Stimulated activated CD4-positive, alpha-beta T cell treated with anti-CD3 and anti-CD28 coated beads, Interleukin-4, amount 100 ng/mL, for 24 hours (primary cell): ENCODE results near the gene SOX6.

ENCODE experiments used
- DNase-seq: peaks from one replicate; pipeline ENCODE4 v3.0.0-alpha.2; 2020

Gene SOX6

DNA sequence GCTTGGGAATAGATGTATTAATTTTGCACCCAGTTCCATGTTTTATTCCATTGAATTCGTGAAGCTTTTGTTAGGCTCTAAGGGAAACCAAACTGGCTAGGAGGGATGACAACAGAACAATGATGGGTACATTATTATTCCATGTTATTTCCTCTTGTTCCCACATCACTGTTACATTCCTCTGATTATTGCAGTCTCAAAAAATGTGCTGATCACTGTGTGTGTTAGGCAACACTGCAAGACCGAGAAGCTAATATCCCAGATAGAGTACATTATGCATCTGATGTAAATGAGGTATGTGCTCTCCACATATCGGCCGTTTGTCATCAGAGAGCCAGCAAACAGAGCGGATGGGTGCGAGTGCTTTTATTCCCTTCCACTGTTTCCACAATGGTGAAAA, 327.9 kb downstream of the SOX6 start:
- no peak for DNase-seq

DNA sequence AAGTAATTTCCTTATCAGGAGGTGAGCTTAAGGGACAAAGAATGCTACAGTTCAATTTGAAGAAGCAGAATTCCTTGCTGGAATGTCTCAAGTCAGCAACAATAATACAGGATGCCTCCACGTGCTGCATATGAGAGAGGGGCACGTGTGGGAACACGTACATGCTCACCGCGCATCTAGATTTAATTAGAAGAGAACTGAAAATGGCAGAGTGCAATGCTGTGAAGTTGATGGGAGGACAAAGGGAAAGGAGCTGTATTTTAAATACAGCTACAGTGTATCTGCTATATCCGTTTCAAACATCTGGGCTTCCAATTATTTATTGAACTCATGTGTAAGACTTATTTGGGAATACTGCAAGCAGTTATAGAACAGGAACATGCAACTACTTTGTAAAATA, 328.7 kb downstream of the SOX6 start:
- DNase-seq: no peak

DNA sequence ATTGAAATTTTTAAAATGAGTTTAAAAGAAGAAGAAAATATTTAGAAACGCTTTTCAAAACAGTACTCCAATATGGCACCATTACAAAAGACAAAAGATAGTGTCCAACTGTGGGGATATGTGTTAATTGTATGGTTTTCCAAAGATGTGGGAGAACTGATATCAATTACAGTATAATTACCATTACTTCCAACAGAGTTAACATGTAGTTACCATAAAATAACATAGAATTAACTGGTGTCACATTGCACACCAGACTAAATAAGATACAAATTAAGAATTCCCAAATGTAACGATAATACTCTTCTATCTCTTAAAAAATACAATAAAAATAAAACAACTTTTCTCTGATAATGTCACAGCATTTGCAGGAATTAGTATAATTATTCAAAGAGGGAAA, 329.5 kb downstream of the SOX6 start:
- no peak for DNase-seq

DNA sequence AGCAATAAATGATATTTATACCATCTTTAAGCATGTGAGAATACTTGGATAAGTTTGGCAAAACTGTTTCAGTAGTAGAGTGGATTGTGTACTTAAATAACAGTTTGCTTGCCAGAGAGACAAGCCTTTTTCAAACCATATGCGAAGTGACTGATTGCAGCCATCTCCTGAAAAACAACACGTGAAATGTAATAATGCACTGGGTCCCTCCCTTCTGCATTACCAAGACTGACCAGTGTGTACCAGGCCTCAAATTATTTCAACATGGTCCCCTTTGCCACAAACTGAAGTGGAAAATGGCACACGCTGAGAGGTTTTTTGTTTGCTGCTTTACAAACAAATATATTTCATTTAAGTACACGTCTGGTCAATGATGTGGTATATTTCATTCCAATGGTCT, 337.4 kb downstream of the SOX6 start:
- DNase-seq: no peak

DNA sequence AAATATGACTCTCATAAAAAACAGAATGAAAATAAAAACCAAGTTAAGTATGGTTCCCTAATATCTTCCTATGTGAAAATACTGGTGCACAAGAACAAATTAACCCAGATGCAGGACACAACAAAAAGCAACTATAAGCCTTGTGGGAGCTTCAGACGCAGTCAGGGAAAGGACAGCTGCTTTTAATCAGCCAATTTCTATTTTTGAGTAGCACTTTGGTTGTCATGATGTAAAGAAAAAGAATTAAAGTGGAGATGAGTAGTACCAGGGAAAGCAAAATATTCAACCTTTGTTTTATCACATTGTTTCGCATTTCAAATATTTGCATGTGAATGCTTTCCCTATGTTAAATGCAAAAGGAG, 339.9 kb downstream of the SOX6 start:
- DNase-seq: no peak

DNA sequence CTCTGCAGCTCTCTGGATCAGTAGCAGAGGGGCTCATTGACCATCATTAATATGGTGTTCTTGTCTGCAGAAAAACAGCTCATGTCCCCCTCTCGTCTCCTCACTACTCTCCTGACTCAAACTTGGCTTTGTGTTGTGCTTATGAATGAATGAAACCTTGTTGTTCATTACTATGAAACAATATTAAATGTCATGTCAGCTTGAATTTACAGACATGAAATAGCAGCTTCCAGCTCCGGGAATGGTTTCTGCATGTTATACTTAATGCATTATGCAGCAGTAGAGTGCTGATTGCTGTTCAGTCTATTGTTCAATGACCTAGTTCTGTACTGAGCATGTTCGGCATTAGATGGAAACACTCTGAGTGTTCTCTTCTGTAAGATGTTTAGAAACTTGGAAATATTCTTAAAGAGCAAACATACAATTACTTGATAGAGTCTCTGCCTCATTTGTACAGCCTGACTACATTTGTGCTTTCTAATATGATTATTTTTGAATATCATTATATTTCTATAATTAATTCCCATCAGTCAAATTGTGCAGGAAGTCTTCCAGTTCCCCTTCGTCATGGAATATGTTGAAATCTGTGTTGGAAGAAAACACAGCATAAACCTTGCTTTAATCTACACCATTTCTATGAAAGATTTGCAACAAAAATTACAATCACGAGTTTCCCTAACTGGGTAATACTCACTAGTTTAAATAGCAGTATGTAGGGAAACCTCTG, 340.4 kb downstream of the SOX6 start:
- no peak for DNase-seq

DNA sequence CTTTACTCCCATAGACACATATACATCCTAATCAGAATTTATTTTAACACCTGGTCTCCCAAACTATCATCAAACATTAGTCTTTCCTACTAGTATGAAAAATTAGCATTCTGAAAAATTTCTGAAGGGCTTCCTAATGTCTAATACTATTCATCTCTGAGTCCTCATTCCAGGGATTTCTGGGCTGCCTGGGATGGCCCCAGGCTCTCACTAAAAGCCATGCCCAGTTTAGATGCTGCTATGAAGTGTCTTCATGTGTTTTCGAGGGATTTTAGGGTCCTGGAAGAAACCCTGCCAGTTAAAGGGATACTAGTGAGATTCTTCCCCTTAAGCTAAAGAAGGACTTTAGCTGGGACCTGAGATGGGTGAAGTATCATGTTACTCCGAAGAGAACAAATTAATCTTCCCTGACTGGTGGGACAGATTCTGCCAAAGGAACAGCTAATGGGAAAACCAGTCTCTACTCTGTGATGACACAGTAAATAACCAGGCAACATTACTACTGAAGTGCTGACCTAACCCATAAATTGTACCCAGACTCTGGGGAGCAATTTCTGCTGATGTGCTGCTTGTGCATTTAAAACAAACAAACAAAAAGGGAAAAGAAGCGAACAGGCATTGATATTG, 342.6 kb downstream of the SOX6 start:
- DNase-seq: no peak

DNA sequence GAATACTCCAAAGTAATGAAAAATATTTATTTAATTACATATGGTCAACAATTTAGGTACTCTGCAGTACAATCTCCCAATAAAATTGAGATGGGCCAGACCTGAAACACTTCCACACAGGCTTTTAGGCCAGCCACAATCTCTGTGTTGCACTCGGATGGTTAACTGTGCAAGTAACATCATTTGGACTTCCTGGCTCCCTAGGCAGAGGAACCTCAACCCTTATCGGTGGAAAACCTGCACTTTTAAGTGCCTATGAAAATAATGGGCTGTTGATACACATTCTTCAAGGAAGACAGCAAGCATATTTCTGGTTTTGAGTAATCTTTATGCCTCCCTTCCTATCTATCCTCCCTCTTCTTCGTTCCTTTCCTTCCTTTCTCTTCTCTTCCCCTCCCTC, 343.1 kb downstream of the SOX6 start:
- DNase-seq: no peak

DNA sequence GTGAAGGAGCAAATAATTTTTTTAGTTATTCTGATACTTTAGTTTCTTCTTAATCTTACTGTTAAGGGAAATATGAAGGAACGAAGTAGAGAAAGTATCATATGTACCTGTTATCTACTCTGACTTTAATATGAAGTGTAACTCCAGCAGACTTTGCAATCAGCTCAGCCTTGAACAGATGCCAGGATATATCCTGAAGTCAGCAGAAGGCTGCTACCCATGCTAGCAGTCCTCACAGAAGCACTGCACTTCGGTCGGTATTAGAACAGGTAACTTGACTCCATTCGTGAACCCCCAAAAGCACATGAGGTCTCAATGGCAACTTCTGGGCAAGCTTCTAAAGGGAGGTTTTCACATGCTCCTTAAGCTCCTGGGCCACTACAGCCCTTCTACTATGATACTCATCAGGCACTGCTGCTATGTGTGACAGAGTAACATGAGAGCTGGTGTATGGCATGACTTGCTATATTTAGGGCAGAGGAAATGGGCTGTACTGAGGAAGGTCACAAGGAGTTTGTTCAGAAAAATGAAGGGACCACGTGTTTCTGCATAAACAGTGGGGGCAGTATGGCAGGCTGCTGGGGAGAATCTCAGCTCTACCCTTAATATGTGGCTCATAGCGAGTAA, 344.1 kb downstream of the SOX6 start:
- DNase-seq: no peak

DNA sequence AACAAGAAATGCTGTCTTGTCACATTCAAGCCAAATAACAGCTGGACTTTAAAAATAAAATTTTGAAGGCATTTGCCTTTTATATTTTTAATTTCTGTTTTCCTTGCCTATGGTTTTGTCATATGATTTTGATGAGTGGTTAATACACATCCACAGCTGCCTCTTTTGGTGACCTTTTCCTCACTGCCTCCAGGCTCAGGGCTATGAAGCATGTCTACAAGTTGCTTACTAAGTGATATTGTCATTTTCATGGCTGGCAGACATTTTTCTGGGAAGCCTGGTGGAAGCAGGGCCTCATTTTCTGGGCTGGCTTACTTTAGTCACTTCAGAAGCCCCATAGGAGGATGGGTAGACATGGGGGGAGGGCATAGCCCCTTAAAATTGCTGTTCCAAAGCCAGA, 344.9 kb downstream of the SOX6 start:
- DNase-seq: no peak

DNA sequence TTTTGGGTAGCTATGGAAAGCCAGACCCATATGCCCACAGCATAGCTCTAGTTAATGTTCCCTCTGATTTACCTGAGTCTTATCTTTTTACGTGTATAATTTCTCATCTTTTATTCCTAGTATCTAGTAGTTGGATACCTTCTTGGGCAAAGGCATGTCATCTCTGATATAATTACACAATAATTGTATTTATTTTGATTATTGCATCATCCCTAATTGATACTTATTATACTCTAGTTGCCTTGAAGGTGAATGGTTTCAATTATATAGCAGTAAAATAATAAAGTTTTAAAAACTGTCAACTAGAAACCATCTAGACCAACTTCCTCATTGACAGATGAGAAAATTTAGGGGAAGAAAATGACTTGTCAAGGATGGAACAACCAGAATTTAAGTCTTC, 347.3 kb downstream of the SOX6 start:
- DNase-seq: no peak

DNA sequence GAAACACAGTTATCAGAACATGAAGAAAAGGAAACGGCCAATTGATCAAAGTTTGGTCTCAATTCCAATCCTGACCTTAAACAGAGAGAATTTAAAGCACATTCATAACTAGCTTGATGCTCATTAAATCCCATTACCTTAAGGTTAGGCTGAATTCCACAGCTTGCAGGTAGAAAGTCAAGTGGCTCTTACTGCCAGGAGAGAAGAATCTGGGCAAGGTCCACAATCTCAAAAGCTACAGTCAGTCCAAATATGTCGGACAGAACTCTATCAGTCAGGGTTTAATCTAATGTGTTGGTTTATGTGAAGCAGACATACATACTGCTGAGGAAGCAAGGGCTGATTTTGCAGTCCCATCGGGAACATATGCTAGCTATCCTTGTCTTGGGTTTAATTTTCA, 348.8 kb downstream of the SOX6 start:
- DNase-seq: no peak

DNA sequence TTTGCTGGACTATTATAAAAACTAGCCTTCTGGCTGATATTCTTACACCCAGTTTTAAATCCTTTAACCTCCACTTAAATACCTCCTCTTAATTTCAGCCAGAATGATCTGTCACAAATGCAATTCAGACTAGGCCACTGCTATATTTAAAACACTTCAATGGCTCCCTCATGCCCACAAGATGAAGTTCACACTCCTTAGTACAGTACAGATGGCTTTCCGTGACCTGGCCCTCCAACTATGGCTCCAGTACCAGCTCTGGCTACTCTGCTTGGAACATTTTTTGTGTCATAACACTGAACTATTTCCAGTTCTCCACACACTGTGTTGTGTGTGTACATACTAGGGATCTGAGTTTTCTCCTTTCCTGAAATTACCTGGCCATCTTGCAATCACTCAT, 353.4 kb downstream of the SOX6 start:
- no peak for DNase-seq

DNA sequence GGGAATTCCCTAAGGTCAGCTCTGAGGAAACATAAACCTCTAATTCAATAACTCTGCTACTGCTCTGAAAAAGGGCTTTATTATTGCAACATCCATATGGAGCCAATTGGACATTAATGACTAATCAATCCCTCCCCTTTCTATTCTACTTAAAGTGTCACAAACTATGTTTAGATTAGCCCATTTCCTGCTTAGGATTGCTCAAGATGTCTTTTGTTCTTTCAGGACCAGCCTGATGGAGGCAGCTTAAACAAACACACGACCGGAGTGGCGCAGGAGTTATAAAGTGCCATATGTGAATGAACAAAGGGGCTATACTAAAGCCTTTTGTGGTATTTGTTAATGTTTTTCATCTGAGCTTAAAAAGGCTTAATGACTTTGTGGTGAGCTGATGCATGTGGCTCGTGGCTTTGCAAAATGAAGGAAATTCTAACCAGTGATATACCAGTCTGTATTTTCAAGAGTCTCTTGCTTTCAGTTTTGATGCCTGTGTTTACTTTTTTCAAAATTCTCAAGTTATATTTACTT, 354.4 kb downstream of the SOX6 start:
- DNase-seq: no peak

DNA sequence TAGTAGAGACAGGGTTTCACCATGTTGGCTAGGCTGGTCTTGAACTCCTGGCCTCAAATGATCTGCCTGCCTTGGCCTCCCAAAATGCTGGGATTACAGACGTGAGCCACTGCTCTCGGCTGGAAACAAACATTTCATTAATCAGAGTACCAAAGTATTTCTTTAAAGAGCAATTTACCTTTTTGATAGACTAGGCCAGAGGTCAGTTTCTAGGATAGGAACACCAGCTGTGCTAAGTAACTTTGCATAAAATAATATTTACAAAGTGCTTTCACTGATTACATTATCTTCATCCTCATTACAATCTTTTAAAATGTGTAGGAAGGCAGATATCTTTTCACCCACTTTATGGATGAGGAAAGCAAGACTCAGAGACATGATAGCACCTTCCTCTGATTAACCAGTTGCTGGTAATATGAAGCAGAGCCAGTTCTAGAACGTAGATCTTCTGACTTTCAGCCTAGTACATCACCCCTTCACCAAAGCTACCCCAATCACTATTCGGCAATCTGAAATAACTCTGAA, 355.2 kb downstream of the SOX6 start:
- no peak for DNase-seq

DNA sequence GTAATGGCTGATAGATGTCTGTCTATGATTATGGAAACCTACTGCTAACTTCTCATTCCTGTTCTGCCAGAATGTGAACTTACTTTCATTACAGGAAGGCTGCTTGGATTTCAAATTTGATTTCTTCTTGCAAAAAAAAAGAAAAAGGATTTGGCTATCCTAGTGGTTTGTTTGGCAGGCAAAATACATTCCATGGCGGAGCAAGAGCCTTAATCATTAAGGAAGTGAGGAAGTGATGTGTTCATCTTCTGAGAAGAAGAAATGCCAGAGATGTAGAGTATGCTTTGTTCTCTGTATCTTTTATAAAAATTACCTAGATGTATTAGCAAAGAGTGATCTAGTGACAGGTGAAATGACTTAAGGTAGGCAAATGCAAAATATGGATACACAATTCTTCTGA, 356.3 kb downstream of the SOX6 start:
- no peak for DNase-seq

DNA sequence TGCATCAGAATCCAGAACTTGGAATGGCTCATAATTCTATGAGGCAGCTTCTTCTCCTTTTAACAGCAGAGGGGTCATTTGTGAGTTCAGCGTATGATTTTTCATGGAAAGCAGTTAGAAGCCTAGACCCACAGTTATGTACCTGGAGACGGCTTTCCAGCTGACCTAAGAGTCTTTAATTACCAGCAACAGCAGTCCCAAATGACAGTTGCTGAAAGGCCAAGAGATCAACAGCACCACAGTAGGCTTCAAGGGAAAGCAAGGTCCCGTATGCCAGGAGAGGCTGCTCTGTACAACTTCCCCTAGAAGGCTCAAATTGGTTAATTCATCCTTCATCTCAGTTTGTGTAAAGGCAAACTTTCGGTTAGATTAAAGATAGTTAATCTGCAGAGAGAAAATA, 363.0 kb downstream of the SOX6 start:
- DNase-seq: no peak

DNA sequence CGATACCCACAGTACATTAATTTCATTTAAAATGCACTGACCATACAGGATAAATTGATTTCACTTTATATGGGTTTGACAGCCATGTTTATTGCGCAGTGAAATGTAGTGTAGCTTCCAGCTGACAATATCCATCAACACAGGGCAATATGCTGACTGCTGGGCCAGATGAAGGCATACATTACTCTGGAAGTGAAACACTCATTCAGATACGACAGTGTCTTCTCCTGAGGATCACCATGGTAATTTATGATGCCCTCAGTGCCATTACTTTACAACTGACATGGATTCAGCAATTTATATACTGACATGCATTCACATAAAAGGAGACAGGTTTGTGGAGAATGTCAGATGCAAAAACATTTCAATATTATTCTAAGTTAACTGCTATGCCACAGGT, 365.1 kb downstream of the SOX6 start:
- no peak for DNase-seq

DNA sequence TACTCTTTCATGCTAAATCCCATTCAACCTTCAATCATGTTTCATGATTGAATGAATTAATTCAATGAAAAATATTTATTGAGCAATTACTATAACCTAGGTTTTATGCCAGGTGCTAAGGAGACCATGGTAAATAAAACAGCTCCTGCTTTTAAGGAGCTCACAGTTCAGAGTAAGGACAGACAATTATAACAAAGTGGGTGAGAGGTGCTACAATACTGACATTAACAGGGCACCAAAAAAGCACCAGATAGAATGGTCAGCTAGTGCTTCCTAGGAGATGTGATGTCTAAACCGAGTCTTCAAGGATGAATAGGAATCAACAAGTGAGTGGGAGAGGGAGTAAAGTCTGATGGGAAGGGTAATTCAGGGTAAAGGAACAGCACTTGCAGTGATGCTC, 366.7 kb downstream of the SOX6 start:
- DNase-seq: no peak

DNA sequence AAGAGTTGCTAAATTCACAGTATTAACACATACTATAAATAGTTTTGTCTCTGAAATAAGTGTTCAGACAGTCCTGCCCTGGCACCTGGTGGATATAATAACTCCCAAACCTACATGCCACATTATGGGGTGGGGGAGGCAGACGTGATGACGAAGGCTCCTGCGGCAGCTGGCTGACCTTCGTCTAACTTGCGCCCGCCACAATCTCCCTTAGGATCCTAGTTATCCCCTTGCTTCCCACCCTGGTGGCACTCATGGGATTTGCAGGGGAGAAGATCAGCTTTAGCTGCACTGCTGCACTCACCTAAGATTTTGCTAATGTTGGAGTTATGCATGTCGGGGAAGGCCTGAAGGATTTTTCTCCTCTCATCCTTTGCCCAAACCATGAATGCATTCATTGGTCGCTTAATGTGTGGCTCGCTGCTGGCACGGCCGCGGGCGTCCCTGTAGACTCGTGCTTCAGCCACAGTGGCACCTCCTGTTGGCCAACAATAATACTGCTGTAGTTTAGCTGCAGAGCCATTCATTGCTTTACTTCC, 367.6 kb downstream of the SOX6 start:
- no peak for DNase-seq

DNA sequence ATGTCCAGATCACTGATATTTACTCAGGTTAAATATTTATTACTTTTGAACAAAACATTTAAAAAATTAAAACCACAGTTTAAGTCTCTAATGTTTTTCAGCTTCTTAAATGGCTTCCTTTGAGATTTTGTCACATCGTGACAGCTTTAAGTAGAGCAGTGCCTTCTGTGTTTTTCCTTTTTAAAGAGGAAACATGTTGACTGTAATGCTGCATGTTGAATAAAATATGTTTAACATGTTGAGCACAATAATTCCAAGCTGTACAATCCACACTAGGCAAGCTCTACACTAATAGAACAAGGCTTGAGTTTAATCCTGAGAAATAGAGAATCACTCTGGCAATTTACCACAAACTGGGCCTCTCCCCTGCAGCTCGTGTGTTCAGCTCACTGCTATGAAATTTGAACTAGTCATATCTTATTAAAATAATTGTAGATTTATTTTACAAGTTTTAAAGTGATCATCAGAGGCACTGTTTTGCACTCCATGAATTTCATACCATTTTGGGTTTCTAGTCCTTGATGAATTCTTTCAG, 368.3 kb downstream of the SOX6 start:
- no peak for DNase-seq

DNA sequence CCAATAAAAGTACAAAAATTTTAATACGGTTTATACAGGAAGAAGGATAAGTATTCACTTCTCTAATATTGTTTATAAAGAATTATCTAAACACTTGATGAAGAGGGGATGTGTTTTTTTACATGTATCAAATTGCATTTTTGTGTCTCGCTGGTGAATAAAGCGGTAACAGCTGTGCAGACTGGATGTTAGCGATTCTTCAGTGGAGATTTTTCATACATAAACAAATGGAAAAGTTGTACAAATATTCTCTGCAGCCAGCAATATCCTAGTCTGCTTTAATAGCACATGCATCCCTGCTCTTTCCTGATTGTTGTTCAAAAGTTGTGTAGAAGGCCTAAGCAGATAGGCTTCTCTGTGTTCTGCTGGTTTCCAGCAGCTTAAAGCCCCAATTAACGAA, 369.3 kb downstream of the SOX6 start:
- no peak for DNase-seq

DNA sequence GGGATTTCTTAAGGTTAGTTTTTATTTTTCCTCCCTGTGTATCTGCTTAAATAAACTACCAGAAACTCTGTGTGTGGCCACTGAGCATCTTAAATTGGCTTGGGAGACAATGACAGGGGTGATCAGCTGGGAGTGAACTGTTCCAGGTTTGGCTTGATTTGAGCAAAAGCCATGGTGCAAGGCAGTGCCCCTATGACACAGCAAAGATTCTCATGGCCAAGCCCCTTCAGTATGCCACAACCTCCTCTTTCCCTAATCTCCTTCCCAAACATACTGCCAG, 370.5 kb downstream of the SOX6 start:
- DNase-seq: no peak
